Spleen (tissue), 7 donors: ENCODE data around the gene ADAMTS1.

ENCODE experiments used
- CTCF ChIP-seq, 11 experiments: fragments of 200-600 bp in 7 of 11; fragments of 450-650 bp in 4 of 11; sonication (generic) in 4 of 11; IDR thresholded peaks in 8 of 11; conservative IDR thresholded peaks in 3 of 11; 1 replicate in 7 of 11; 2 replicates in 4 of 11; pipeline versions ENCODE4 v1.4.0 to v1.8.0; 2016 to 2021; ENCODE audit warnings: antibody characterized with exemption in 11 of 11, inconsistent platforms in 4 of 11, mild to moderate bottlenecking in 1 of 11
- POLR2A ChIP-seq, 3 donors: fragments of 450-650 bp; IDR thresholded peaks; one replicate each; pipeline ENCODE4 v1.5.1; 2017; ENCODE audit warnings: antibody characterized with exemption in 3 of 3, mild to moderate bottlenecking in 1 of 3
- POLR2AphosphoS5 ChIP-seq, 3 donors: sonication (generic); formaldehyde crosslinking; IDR thresholded peaks; one replicate each; pipeline ENCODE4 v1.5.1; 2017; ENCODE audit warnings: antibody characterized with exemption in 3 of 3
- donor health status: DM: no; HTN: no; CAD: no; lungs with moderate emphysema.
- donor health status: DM: no; HTN: no; CAD: no.
- donor health status: DM: no; HTN: no; CAD: no.

- TF ChIP-seq POLR2A (IDR thresholded peaks at IDR 0.05) = no peak
- no peak for TF ChIP-seq CTCF (IDR thresholded peaks at IDR 0.05 in 8 of 11, conservative IDR thresholded peaks at IDR 0.05 in 3 of 11)
- no peak for TF ChIP-seq POLR2AphosphoS5 (IDR thresholded peaks at IDR 0.05)
These were observed 12.2 kb downstream of the ADAMTS1 start for GRCh38 chr21:26833011-26833410.
